SK-N-SH treated with all-trans-retinoic acid at 6 μM for 48 hours (cell line): ENCODE measurements around the gene ATOH8.

Experiments
- ATAC-seq: fragments of 200-7000 bp; cut with Tn5 transposase; 3 replicates; pipeline ENCODE4 v1.9.1; 2020; ENCODE audit warnings: mild to moderate bottlenecking, moderate library complexity
- BACH2 ChIP-seq: fragments of 250-450 bp; sonication (Bioruptor Pico); IDR thresholded peaks from 2 replicates; pipeline ENCODE4 v1.9.0; 2021; ENCODE audit warnings: mild to moderate bottlenecking, borderline replicate concordance
- CSDC2 ChIP-seq: fragments of 250-450 bp; sonication (Bioruptor Pico); IDR thresholded peaks from 2 replicates; pipeline ENCODE4 v1.5.0; 2020; ENCODE audit warnings: mild to moderate bottlenecking, moderate library complexity
- ESRRG ChIP-seq: fragments of 250-450 bp; sonication (Bioruptor Pico); IDR thresholded peaks from 2 replicates; pipeline ENCODE4 v1.6.1; 2021; ENCODE audit warnings: mild to moderate bottlenecking
- GLIS3 ChIP-seq: fragments of 250-450 bp; sonication (Bioruptor Pico); IDR thresholded peaks from 2 replicates; pipeline ENCODE4 v1.5.0; 2020; ENCODE audit warnings: mild to moderate bottlenecking, moderate library complexity
- ISL1 ChIP-seq: fragments of 250-450 bp; sonication (Bioruptor Pico); IDR thresholded peaks from 2 replicates; pipeline ENCODE4 v2.1.2; 2022; ENCODE audit warnings: mild to moderate bottlenecking, moderate library complexity
- OSR1 ChIP-seq: fragments of 250-450 bp; sonication (Bioruptor Pico); IDR thresholded peaks from 2 replicates; pipeline ENCODE4 v1.8.0; 2022; ENCODE audit warnings: moderate library complexity, mild to moderate bottlenecking, inconsistent platforms
- PPARA ChIP-seq: fragments of 250-450 bp; sonication (Bioruptor Pico); IDR thresholded peaks from 2 replicates; pipeline ENCODE4 v1.5.0; 2020; ENCODE audit warnings: mild to moderate bottlenecking, borderline replicate concordance
- RARB ChIP-seq: fragments of 250-450 bp; sonication (Bioruptor Pico); IDR thresholded peaks from 2 replicates; pipeline ENCODE4 v1.8.0; 2021; ENCODE audit warnings: mild to moderate bottlenecking, moderate library complexity
- SNAI2 ChIP-seq: fragments of 250-450 bp; sonication (Bioruptor Pico); IDR thresholded peaks from 2 replicates; pipeline ENCODE4 v1.5.0; 2020; ENCODE audit warnings: mild to moderate bottlenecking, moderate library complexity
- TCF4 ChIP-seq: fragments of 250-450 bp; sonication (Bioruptor Pico); IDR thresholded peaks from 2 replicates; pipeline ENCODE4 v1.8.0; 2021; ENCODE audit warnings: mild to moderate bottlenecking, moderate library complexity, borderline replicate concordance
- ZC3H10 ChIP-seq: fragments of 250-450 bp; sonication (Bioruptor Pico); IDR thresholded peaks from 2 replicates; pipeline ENCODE4 v1.5.1; 2021; ENCODE audit warnings: mild to moderate bottlenecking, moderate library complexity
- ZFP3 ChIP-seq: fragments of 250-450 bp; sonication (Bioruptor Pico); IDR thresholded peaks from 2 replicates; pipeline ENCODE4 v1.5.0; 2020; ENCODE audit warnings: mild to moderate bottlenecking, moderate library complexity
- ZNF565 ChIP-seq: fragments of 450-650 bp; formaldehyde crosslinking; conservative IDR thresholded peaks from 2 replicates; pipeline ENCODE4 v1.5.0; 2020; ENCODE audit warnings: low read depth, mild to moderate bottlenecking, moderate library complexity
- ZNF70 ChIP-seq: fragments of 450-650 bp; formaldehyde crosslinking; IDR thresholded peaks from 2 replicates; pipeline ENCODE4 v1.5.0; 2020; ENCODE audit warnings: mild to moderate bottlenecking, moderate library complexity
- TF ChIP-seq, protein P1 (sequence below): fragments of 250-450 bp; sonication (Bioruptor Pico); IDR thresholded peaks from 2 replicates; pipeline ENCODE4 v1.5.1; 2020; ENCODE audit warnings: low read depth, mild to moderate bottlenecking, moderate library complexity
- TF ChIP-seq, protein P2 (sequence below): fragments of 250-450 bp; sonication (Bioruptor Pico); IDR thresholded peaks from 2 replicates; pipeline ENCODE4 v1.8.0; 2021; ENCODE audit warnings: low read depth, mild to moderate bottlenecking, moderate library complexity, borderline replicate concordance
- TF ChIP-seq, protein P3 (sequence below): fragments of 250-450 bp; sonication (Bioruptor Pico); IDR thresholded peaks from 2 replicates; pipeline ENCODE4 v1.8.0; 2020; ENCODE audit warnings: mild to moderate bottlenecking, moderate library complexity, borderline replicate concordance
- TF ChIP-seq, protein P4 (sequence below): fragments of 250-450 bp; sonication (Bioruptor Pico); IDR thresholded peaks from 2 replicates; pipeline ENCODE4 v1.5.1; 2021; ENCODE audit warnings: mild to moderate bottlenecking, moderate library complexity
- TF ChIP-seq, protein P5 (sequence below): fragments of 250-450 bp; sonication (Bioruptor Pico); IDR thresholded peaks from 2 replicates; pipeline ENCODE4 v1.5.0; 2020; ENCODE audit warnings: mild to moderate bottlenecking, moderate library complexity

Gene ATOH8, protein sequence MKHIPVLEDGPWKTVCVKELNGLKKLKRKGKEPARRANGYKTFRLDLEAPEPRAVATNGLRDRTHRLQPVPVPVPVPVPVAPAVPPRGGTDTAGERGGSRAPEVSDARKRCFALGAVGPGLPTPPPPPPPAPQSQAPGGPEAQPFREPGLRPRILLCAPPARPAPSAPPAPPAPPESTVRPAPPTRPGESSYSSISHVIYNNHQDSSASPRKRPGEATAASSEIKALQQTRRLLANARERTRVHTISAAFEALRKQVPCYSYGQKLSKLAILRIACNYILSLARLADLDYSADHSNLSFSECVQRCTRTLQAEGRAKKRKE

DNA sequence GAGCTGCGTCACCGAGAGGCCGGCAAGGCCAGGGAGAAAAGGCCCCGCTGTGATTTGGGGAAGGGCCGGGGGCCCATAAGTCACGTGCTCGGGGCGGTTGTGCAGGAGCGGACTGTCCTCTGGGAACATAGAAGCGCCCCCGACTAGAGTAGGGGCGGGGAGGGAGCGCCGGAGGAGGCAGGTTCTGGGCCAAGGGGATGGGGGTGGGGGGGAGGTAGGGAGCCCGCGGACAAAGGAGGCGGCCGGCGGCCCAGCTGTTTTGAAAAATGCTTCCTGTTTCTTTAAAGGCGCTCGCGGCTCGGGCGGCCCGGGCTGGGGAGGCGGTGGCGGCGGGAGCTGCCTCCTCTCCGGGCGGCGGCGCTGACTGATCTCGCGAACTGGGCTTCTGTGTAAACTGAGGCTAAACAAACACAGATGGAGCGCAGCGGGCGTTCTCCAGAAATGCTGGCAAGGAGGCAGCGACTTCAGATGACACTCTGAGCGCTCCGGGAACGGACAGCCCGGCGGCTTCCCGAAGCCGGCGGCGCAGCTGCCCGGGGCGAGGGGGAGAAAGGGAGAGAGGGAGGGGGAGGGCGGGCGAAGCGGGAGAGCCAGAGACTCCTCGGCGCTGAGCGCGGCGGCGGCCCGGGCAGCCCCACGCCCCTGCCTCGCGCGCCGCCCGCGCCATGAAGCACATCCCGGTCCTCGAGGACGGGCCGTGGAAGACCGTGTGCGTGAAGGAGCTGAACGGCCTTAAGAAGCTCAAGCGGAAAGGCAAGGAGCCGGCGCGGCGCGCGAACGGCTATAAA, at the start of gene ATOH8:
TSS of gene ATOH8 (plus strand) at position 467 of the 788 bp plus-strand sequence. CDS start at position 666, 199 bp downstream.
- peak; percentile 32 for ATAC-seq
- TF ChIP-seq PPARA (CRISPR knock-in tag) (no peak), TCF4 (CRISPR knock-in tag) (no peak), ESRRG (CRISPR knock-in tag) (no peak)
- TF ChIP-seq, protein P1, sequence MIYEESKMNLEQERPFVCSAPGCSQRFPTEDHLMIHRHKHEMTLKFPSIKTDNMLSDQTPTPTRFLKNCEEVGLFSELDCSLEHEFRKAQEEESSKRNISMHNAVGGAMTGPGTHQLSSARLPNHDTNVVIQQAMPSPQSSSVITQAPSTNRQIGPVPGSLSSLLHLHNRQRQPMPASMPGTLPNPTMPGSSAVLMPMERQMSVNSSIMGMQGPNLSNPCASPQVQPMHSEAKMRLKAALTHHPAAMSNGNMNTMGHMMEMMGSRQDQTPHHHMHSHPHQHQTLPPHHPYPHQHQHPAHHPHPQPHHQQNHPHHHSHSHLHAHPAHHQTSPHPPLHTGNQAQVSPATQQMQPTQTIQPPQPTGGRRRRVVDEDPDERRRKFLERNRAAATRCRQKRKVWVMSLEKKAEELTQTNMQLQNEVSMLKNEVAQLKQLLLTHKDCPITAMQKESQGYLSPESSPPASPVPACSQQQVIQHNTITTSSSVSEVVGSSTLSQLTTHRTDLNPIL: no peak
- TF ChIP-seq, all 23 proteins: peak for 0

DNA sequence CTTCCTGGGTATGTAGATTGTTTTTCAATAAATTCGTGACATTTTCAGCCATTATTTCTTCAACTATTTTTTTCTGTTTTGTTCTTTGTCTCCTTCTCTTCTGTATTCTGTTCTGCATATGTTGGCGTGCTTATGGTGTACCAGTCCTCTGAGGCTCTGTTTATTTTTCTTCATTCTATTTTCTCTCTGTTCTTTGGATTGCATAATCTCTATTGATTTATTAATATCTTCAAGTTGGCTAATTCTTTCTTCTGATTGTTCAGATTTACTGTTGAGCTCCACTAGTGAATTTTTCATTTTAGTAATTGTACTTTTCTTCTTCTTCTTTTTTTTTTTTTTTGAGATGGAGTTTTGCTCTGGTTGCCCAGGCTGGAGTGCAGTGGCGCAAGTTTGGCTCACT, 49.8 kb upstream of the ATOH8 start:
- no peak for ATAC-seq

DNA sequence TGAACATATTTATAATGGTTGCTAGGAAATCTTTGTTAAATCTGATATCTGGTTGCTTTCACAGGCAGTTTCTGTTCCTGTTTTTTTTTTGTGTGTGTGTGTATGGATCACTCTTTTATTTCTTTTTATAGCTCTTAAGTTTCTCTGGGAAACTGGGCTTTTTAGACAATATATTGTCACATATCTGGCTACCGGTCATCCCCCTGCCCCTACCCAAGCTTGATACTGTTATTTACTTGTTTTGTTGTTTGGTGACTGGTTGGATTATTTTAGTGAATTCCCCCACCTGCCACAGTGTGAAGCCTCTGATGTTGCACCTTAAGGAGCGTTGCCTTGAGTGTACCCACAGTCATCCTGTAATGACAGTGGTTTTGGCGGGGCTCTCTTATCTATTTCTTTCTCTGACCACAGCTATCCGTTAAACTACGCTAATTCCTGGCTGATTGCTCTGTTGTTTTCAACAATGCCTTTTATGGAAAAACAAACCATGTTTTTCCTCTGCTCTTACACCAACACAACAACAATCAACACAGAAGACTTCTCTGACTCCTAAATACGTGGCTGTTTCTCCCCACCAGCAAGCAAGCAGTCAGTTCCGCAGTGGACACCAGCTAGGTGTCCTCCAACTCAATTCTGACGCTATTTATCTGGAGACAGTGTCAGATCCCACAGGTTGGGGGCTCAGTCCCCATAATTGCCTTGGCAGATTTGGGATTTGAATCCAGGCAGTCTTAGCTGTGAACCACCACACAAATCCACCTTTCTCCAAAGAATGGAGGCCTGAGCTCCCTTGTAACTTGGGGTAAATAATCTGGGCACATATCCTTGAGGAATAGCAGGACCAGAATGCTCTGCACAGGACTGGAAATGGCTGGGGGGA, 48.8 kb upstream of the ATOH8 start:
- TF ChIP-seq GLIS3 (no peak), TCF4 (CRISPR knock-in tag) (no peak), ISL1 (no peak), PPARA (CRISPR knock-in tag) (no peak), SNAI2 (CRISPR knock-in tag) (no peak), ESRRG (CRISPR knock-in tag) (no peak)
- TF ChIP-seq, protein P2, sequence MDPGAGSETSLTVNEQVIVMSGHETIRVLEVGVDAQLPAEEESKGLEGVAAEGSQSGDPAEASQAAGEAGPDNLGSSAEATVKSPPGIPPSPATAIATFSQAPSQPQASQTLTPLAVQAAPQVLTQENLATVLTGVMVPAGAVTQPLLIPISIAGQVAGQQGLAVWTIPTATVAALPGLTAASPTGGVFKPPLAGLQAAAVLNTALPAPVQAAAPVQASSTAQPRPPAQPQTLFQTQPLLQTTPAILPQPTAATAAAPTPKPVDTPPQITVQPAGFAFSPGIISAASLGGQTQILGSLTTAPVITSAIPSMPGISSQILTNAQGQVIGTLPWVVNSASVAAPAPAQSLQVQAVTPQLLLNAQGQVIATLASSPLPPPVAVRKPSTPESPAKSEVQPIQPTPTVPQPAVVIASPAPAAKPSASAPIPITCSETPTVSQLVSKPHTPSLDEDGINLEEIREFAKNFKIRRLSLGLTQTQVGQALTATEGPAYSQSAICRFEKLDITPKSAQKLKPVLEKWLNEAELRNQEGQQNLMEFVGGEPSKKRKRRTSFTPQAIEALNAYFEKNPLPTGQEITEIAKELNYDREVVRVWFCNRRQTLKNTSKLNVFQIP (CRISPR knock-in tag): no peak
- TF ChIP-seq, all 23 proteins: peak for 0
- ATAC-seq: no peak

More for the DNA sequence above, 49.8 kb upstream of the ATOH8 start:
- no peak for TF ChIP-seq ZC3H10 (CRISPR knock-in tag)
- TF ChIP-seq BACH2 (CRISPR knock-in tag): no peak
- no peak for TF ChIP-seq RARB (CRISPR knock-in tag)
- no peak for TF ChIP-seq ESRRG (CRISPR knock-in tag)
- no peak for TF ChIP-seq ZNF70 (CRISPR knock-in tag)
- no peak for TF ChIP-seq ZFP3 (CRISPR knock-in tag)
- TF ChIP-seq GLIS3: no peak
- no peak for TF ChIP-seq TCF4 (CRISPR knock-in tag)
- TF ChIP-seq, protein P3, sequence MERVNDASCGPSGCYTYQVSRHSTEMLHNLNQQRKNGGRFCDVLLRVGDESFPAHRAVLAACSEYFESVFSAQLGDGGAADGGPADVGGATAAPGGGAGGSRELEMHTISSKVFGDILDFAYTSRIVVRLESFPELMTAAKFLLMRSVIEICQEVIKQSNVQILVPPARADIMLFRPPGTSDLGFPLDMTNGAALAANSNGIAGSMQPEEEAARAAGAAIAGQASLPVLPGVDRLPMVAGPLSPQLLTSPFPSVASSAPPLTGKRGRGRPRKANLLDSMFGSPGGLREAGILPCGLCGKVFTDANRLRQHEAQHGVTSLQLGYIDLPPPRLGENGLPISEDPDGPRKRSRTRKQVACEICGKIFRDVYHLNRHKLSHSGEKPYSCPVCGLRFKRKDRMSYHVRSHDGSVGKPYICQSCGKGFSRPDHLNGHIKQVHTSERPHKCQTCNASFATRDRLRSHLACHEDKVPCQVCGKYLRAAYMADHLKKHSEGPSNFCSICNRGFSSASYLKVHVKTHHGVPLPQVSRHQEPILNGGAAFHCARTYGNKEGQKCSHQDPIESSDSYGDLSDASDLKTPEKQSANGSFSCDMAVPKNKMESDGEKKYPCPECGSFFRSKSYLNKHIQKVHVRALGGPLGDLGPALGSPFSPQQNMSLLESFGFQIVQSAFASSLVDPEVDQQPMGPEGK (CRISPR knock-in tag): no peak
- TF ChIP-seq PPARA (CRISPR knock-in tag): no peak
- no peak for TF ChIP-seq OSR1
- TF ChIP-seq CSDC2: no peak
- no peak for TF ChIP-seq ISL1
- TF ChIP-seq, protein P4, sequence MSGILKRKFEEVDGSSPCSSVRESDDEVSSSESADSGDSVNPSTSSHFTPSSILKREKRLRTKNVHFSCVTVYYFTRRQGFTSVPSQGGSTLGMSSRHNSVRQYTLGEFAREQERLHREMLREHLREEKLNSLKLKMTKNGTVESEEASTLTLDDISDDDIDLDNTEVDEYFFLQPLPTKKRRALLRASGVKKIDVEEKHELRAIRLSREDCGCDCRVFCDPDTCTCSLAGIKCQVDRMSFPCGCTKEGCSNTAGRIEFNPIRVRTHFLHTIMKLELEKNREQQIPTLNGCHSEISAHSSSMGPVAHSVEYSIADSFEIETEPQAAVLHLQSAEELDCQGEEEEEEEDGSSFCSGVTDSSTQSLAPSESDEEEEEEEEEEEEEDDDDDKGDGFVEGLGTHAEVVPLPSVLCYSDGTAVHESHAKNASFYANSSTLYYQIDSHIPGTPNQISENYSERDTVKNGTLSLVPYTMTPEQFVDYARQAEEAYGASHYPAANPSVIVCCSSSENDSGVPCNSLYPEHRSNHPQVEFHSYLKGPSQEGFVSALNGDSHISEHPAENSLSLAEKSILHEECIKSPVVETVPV (CRISPR knock-in tag): no peak

DNA sequence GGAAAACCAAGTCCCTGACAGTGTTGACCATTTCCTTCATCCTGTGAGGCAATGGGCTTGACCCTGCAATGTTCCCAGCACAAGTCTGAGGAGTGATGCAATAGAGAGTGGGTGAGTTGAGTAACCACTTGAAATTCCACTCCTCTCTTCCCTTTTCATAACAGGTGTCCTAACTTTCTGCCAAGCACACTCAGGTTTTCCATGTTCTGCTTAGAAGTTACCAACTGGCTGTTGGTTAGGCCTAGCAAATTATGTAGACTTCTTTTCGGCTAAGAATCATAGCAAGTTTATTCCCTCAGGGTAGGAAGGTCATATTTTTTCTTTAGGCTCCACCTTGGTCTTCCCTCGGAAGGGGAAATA, 48.1 kb upstream of the ATOH8 start:
- TF ChIP-seq ZNF565 (CRISPR knock-in tag) (no peak), ZFP3 (CRISPR knock-in tag) (0 out of 2 replicates have a peak, but pooled peaks have one; percentile 13)
- TF ChIP-seq, protein P5, sequence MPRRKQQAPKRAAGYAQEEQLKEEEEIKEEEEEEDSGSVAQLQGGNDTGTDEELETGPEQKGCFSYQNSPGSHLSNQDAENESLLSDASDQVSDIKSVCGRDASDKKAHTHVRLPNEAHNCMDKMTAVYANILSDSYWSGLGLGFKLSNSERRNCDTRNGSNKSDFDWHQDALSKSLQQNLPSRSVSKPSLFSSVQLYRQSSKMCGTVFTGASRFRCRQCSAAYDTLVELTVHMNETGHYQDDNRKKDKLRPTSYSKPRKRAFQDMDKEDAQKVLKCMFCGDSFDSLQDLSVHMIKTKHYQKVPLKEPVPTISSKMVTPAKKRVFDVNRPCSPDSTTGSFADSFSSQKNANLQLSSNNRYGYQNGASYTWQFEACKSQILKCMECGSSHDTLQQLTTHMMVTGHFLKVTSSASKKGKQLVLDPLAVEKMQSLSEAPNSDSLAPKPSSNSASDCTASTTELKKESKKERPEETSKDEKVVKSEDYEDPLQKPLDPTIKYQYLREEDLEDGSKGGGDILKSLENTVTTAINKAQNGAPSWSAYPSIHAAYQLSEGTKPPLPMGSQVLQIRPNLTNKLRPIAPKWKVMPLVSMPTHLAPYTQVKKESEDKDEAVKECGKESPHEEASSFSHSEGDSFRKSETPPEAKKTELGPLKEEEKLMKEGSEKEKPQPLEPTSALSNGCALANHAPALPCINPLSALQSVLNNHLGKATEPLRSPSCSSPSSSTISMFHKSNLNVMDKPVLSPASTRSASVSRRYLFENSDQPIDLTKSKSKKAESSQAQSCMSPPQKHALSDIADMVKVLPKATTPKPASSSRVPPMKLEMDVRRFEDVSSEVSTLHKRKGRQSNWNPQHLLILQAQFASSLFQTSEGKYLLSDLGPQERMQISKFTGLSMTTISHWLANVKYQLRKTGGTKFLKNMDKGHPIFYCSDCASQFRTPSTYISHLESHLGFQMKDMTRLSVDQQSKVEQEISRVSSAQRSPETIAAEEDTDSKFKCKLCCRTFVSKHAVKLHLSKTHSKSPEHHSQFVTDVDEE: no peak
- TF ChIP-seq, all 23 proteins: peak for 1
- no peak for ATAC-seq
